Measurements from ENCODE around the gene LPAR1. TPM values are rescaled to one million over a fixed set of nuclear protein-coding genes. Genes with fewer than 3 reads are reported as not detected.

The LPAR1 gene
- total and polyA plus RNA-seq, 9 of the 15 experiments (the other 6 are each of a cell fraction or from before 2014, with no cell fraction given), result 0.13 TPM; not detected in 8

DNA sequence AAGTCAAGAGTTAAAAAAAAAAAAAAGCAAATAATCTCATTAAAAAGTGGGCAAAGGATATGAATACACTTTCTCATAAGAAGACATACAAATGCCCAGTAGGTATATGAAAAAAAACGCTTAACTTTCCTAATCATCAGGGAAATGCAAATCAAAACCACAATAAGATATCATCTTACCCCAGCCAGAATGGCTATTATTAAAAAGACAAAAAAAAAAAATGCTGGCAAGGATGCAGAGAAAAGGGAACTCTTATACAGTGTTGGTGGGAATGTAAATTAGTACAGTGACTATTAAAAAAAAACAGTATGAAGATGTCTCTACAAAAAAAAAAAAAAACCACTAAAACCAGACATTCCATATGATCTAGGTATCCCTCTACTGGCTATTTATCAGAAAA is 79.4 kb downstream of the LPAR1 start:
- Histone ChIP-seq H3K27ac (ENCODE audit: extremely low read depth, low read depth, low read length) (no peak overlapping the region), H3K9ac (ENCODE audit: insufficient read depth in 1 of 2, low read depth in 2 of 2, low read length in 2 of 2) (no peak overlapping the region), H3K4me2 (ENCODE audit: insufficient read depth, low read length) (no peak overlapping the region), H3K4me1 (replicated peaks in 1 of 2; ENCODE audit: control insufficient read depth in 2 of 2, insufficient read depth in 2 of 2, low read length in 2 of 2) (no peaks in the 10 kb centered on the region), H3K79me2 (ENCODE audit: control insufficient read depth, insufficient read depth, low read length) (no peaks in the 10 kb centered on the region), H4K20me1 (replicated peaks; ENCODE audit: control insufficient read depth, insufficient read depth, low read length) (no peaks in the 10 kb centered on the region), H3K9me1 (ENCODE audit: control insufficient read depth, insufficient read depth, low read length) (no peaks in the 10 kb centered on the region), H2AFZ (ENCODE audit: low read depth, low read length) (no peak overlapping the region), H3K9me3 (replicated peaks; ENCODE audit: control insufficient read depth, insufficient read depth, low read depth, low read length) (no peaks in the 10 kb centered on the region; the same call in 1 of the 2 replicates), H3K27me3 (ENCODE audit: control insufficient read depth in 2 of 2, insufficient read depth in 2 of 2, low read length in 2 of 2) (no peaks in the 10 kb centered on the region), H3K36me3 (ENCODE audit: control insufficient read depth, insufficient read depth, low read length) (no peaks in the 10 kb centered on the region), H3K4me3 (no peak overlapping the region)
- in situ Hi-C loops (cut with MboI), result no loop called here
- POLR2A ChIA-PET, result no interaction called here
- WGBS (ENCODE audit: insufficient coverage, low coverage, missing lambda C conversion rate), result 0% methylated on average over 1 of the region's 1 CpG
- no TSS peak for BruUV-seq (replicated peaks)
- intact Hi-C loops (cut with micrococcal nuclease), result no loop called here
- no peak for TF ChIP-seq CEBPB (tag; IDR thresholded peaks at IDR 0.05)
- no peak for TF ChIP-seq ZNF507 (tag; conservative IDR thresholded peaks at IDR 0.05)
- no peak for TF ChIP-seq IFI16 (CRISPR knock-in tag; IDR thresholded peaks at IDR 0.05)
- TF ChIP-seq, protein P1, sequence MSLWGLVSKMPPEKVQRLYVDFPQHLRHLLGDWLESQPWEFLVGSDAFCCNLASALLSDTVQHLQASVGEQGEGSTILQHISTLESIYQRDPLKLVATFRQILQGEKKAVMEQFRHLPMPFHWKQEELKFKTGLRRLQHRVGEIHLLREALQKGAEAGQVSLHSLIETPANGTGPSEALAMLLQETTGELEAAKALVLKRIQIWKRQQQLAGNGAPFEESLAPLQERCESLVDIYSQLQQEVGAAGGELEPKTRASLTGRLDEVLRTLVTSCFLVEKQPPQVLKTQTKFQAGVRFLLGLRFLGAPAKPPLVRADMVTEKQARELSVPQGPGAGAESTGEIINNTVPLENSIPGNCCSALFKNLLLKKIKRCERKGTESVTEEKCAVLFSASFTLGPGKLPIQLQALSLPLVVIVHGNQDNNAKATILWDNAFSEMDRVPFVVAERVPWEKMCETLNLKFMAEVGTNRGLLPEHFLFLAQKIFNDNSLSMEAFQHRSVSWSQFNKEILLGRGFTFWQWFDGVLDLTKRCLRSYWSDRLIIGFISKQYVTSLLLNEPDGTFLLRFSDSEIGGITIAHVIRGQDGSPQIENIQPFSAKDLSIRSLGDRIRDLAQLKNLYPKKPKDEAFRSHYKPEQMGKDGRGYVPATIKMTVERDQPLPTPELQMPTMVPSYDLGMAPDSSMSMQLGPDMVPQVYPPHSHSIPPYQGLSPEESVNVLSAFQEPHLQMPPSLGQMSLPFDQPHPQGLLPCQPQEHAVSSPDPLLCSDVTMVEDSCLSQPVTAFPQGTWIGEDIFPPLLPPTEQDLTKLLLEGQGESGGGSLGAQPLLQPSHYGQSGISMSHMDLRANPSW (CRISPR knock-in tag; IDR thresholded peaks at IDR 0.05), result no peak
- no peak for TF ChIP-seq ETV1 (tag; conservative IDR thresholded peaks at IDR 0.05; ENCODE audit: low read depth)
- no peak for TF ChIP-seq ZNF3 (CRISPR knock-in tag; IDR thresholded peaks at IDR 0.05)
- TF ChIP-seq ZNF282 (CRISPR knock-in tag; IDR thresholded peaks at IDR 0.05), result no peak
- ATAC-seq (no peak), FAIRE-seq (no peak), DNase-seq (ENCODE audit: extremely low read depth in 1 of 4, low spot score in 3 of 4) (no peak)
- CTCF ChIA-PET (ENCODE audit: low intra/inter-chr PET ratio), result no interaction called here

Measured in K562 (cell line).